DND-41 (cell line): ENCODE measurements around the gene TCF7L2.

Experiments used
- ATAC-seq: fragments of 200-7000 bp; cut with Tn5 transposase; 3 replicates; pipeline ENCODE4 v1.9.1; 2021; ENCODE audit warnings: low read depth; ENCODE audit not compliant: insufficient read depth
- DNase-seq: peaks from one replicate; pipeline ENCODE4 v3.0.0-alpha.2; 2020
- H2AFZ ChIP-seq: 2 replicates; pipeline ENCODE4 v1.6.0; 2012; ENCODE audit warnings: low read depth, low read length
- H3K27ac ChIP-seq: 2 replicates; pipeline ENCODE4 v1.5.1; 2012; ENCODE audit warnings: low read length, inconsistent platforms
- H3K27me3 ChIP-seq: fragments of 200-600 bp; sonication (generic); 2 replicates; pipeline ENCODE4 v1.6.0; 2012; ENCODE audit warnings: low read length, mild to moderate bottlenecking, inconsistent platforms; ENCODE audit not compliant: insufficient read depth, poor library complexity
- H3K36me3 ChIP-seq: 2 replicates; pipeline ENCODE4 v1.5.1; 2012; ENCODE audit warnings: low read length, inconsistent platforms; ENCODE audit not compliant: insufficient read depth
- H3K4me1 ChIP-seq: 2 replicates; pipeline ENCODE4 v1.5.1; 2012; ENCODE audit warnings: mild to moderate bottlenecking, low read length; ENCODE audit not compliant: insufficient read depth
- H3K4me2 ChIP-seq: 2 replicates; pipeline ENCODE4 v1.6.0; 2012; ENCODE audit warnings: mild to moderate bottlenecking, moderate library complexity, low read length, inconsistent platforms; ENCODE audit not compliant: insufficient read depth
- H3K4me3 ChIP-seq, 2 experiments: fragments of 200-600 bp in 1 of 2; shearing (Covaris generic) in 1 of 2; 2 replicates each; pipeline ENCODE4 v1.5.1; 2012 to 2016; ENCODE audit warnings: inconsistent platforms in 2 of 2, low read length in 2 of 2, mild to moderate bottlenecking in 2 of 2, low read depth in 1 of 2, moderate library complexity in 1 of 2
- H3K79me2 ChIP-seq: 2 replicates; pipeline ENCODE4 v1.6.0; 2012; ENCODE audit warnings: low read length, inconsistent platforms; ENCODE audit not compliant: insufficient read depth
- H3K9ac ChIP-seq: 2 replicates; pipeline ENCODE4 v1.6.0; 2012; ENCODE audit warnings: low read depth, mild to moderate bottlenecking, inconsistent platforms, low read length, moderate library complexity
- H3K9me3 ChIP-seq: 2 replicates; pipeline ENCODE4 v1.5.1; 2012; ENCODE audit warnings: low read length, moderate library complexity, mild to moderate bottlenecking, inconsistent platforms; ENCODE audit not compliant: insufficient read depth, severe bottlenecking
- H4K20me1 ChIP-seq: 2 replicates; pipeline ENCODE4 v1.6.0; 2012; ENCODE audit warnings: low read length; ENCODE audit not compliant: insufficient read depth
- CTCF ChIP-seq: IDR thresholded peaks from 2 replicates; pipeline ENCODE4 v1.5.1; 2012; ENCODE audit warnings: borderline replicate concordance, low read length, moderate library complexity, mild to moderate bottlenecking; ENCODE audit not compliant: poor library complexity, severe bottlenecking; ENCODE audit errors: extremely low read depth
- EZH2 ChIP-seq: IDR thresholded peaks from 3 replicates; pipeline ENCODE4 v1.6.1; 2012; ENCODE audit warnings: borderline replicate concordance, low read depth, mild to moderate bottlenecking, moderate library complexity, low read length, inconsistent platforms; ENCODE audit not compliant: severe bottlenecking

The TCF7L2 gene

DNA sequence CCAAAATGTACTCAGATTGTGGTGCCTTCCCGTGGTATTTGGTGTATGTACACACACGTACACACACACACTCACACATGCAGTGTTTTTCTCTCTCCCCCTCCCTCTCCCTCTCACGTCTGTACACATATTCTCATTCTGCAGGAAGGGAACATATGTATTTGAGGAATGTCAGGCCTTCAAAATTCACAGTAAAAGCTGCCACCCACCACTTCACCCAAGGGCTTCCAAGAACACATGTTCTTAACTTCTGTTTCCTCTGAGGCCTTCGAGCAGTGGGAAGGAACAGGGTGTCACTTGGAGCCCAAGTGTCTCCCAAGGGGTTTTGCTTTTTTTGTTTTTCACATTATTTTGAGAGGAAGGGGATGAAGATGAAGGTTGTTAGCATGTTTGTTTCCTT lies 198.9 kb downstream of the TCF7L2 start:
- no peaks in the 10 kb centered on the region for H3K79me2 ChIP-seq

GRCh38 chr10:113149626-113150025 lies 199.6 kb downstream of the TCF7L2 start:
- no peak overlapping the region for H3K4me3 ChIP-seq
- peaks cover 86% of the 10 kb centered on the region for H3K36me3 ChIP-seq
- ATAC-seq (no peak), DNase-seq (no peak)
- no peak overlapping the region for H3K27ac ChIP-seq
- TF ChIP-seq CTCF = no peak
- TF ChIP-seq EZH2 = no peak
- no peak overlapping the region for H2AFZ ChIP-seq
- H3K27me3 ChIP-seq = no peaks in the 10 kb centered on the region
- no peaks in the 10 kb centered on the region for H4K20me1 ChIP-seq
- no peak overlapping the region for H3K4me2 ChIP-seq
- no peaks in the 10 kb centered on the region for H3K79me2 ChIP-seq
- H3K9me3 ChIP-seq = no peaks in the 10 kb centered on the region
- H3K4me1 ChIP-seq = no peaks in the 10 kb centered on the region
- no peak overlapping the region for H3K9ac ChIP-seq

More for the DNA sequence above, 198.9 kb downstream of the TCF7L2 start:
- H3K27ac ChIP-seq = no peak overlapping the region
- DNase-seq (no peak), ATAC-seq (no peak)
- H3K4me1 ChIP-seq = no peaks in the 10 kb centered on the region
- H4K20me1 ChIP-seq = no peaks in the 10 kb centered on the region
- H3K9ac ChIP-seq = no peak overlapping the region
- H3K36me3 ChIP-seq = peaks cover 86% of the 10 kb centered on the region
- no peak overlapping the region for H3K4me2 ChIP-seq
- no peak overlapping the region for H3K4me3 ChIP-seq
- no peak overlapping the region for H2AFZ ChIP-seq
- H3K27me3 ChIP-seq = no peaks in the 10 kb centered on the region
- TF ChIP-seq CTCF (no peak), EZH2 (no peak)
- H3K9me3 ChIP-seq = no peaks in the 10 kb centered on the region

DNA sequence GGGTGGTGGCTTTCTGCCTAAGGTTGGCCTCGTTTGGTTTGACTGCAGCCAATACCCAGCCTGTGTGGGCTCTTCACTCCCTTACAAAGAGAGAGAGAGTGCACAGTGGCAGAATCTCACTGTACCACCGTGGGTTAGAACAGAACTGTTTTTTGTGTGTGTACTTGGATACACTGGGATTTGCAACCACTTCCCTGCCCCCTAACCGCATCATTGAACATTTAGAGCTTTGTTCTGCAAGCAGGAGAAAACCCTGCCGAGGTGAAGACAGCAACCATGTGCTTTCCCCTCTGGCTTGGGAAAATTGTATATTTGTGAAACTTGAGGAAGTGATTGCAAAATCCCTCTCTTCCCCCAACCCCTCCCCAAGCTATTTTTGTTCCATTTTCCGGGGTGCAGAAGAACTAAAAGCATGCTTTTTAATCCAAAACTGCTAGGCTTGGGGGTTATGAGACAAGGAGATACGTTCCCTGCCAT lies 201.2 kb downstream of the TCF7L2 start:
- Histone ChIP-seq H3K79me2 (no peaks in the 10 kb centered on the region), H3K4me2 (no peak overlapping the region), H3K4me1 (no peaks in the 10 kb centered on the region), H3K36me3 (peaks cover 88% of the 10 kb centered on the region), H3K4me3 (no peak overlapping the region), H3K27me3 (no peaks in the 10 kb centered on the region), H4K20me1 (no peaks in the 10 kb centered on the region), H2AFZ (no peak overlapping the region), H3K9ac (no peak overlapping the region), H3K9me3 (no peaks in the 10 kb centered on the region), H3K27ac (no peak overlapping the region)
- TF ChIP-seq CTCF = no peak
- TF ChIP-seq EZH2 = no peak
- no peak for DNase-seq
- no peak for ATAC-seq
